Stimulated activated CD8-positive, alpha-beta memory T cell treated with anti-CD3 and anti-CD28 coated beads, Interleukin-12 subunit alpha, Interleukin-12 subunit beta, amount 100 ng/mL, for 4 hours (primary cell): Measurements from ENCODE around the gene C19orf85.
A peak's percentile ranks its signal among the peaks of the same experiment; 100 is the strongest.

Experiments
- DNase-seq: peaks from one replicate; pipeline ENCODE4 v3.0.0-alpha.2; 2020; ENCODE audit warnings: low read depth

The C19orf85 gene

DNA sequence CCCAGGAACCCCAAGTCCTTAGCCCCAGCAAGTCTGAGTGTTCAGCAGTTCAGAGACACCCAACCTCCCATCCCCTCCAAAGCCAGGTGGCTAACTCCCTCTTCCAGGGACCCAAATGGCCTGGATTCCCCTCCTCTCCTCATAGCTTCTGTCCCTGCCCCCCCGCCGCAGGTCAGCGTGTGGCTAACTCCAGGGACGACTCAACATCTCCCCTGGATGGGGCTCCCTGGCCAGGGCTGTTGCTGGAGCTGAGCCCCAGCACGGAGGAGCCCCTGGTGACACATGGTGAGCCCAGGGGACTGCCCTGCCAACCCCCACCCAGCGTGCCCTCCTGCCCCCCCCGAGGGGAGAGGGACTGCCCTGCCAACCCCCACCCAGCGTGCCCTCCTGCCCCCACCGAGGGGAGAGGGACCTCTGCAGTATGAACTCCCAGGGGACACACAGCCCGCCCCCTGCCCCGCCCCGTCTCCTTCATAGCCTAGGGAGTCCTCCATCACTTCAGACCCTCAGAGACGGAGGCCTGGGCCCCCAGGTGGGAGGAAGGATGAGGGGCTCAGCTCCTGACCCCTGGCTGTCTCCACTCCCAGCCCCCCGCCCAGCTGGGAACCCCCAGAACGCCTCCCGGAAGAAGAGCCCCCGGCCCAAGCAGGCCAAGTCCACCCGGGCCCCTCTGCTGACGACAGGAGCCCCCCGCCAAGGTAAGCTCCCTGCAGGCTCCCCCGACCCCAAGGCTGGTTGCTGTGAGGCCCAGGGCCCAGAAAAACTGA is 25.3 kb upstream of the C19orf85 start:
- no peak for DNase-seq

DNA sequence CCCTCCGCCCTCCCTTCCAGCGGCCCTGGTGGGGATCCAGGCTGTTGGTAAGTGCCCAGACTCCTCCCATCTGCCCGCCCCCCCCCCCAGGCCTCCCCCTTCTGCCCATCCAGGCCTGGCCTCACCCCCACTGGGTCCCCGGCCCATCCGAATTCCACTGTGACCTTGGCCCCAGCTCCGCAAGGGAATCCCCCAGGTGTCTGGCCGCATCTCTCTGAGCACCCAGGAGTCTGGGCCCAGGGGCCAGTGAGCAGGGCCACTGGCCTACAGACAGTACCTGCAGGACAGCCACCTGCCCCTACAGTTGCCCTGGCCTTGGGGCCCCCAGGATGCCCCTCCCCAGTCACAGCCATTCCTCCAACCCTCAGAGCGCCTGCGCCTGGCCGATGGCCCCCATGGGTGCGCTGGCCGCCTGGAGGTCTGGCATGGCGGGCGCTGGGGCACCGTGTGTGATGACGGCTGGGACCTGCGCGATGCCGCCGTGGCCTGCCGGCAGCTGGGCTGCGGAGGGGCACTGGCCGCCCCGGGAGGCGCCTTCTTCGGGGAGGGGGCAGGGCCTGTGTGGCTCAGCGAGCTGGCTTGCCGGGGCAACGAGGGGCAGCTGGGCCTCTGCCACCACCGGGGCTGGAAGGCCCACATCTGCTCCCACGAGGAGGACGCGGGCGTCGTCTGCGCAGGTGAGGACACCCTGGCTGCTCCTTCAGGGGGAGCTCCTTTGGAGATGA is 24.6 kb upstream of the C19orf85 start:
- DNase-seq = no peak

DNA sequence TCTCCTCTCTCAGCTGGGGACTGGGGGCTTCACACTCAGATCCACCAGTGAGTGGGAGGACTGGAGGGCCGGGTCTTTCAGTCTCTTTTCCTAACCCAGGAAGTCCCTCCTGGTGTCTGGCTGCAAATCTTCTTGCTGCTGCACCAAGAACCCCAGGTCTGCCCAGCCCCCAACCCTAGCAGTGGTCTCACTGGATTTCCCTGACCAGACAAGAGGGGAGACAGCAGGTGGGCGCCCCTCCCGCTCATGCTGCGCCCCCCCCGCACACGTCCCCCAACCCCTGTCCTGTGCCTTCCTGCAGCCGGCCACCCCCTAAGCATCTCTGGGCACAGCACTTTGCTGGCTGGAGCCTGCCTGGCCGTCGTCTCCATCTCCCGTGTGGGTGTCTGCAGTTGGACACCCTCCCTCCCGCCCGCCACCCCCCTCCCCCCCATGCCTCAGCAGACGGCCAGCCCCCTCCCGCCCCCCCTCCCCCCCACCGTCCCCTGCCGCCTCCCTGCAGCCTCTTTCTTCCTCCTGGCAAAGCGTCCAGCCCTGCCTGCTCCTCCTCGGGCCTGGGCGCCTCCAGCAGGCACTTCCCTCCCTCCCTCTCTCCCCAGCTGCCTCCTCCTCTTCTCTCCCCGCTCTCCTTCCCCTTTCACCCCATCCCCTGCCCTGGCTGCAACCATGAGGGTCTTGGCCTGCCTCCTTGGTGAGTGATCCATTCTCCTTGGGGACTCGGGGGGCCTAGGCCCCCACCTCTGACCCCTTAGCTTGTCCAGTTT is 23.6 kb upstream of the C19orf85 start, which contains the start of gene SSC5D:
SSC5D (plus strand) TSS at position 513 of the 764 bp plus-strand sequence; CDS start at position 667, 154 bp downstream.
- DNase-seq = no peak

DNA sequence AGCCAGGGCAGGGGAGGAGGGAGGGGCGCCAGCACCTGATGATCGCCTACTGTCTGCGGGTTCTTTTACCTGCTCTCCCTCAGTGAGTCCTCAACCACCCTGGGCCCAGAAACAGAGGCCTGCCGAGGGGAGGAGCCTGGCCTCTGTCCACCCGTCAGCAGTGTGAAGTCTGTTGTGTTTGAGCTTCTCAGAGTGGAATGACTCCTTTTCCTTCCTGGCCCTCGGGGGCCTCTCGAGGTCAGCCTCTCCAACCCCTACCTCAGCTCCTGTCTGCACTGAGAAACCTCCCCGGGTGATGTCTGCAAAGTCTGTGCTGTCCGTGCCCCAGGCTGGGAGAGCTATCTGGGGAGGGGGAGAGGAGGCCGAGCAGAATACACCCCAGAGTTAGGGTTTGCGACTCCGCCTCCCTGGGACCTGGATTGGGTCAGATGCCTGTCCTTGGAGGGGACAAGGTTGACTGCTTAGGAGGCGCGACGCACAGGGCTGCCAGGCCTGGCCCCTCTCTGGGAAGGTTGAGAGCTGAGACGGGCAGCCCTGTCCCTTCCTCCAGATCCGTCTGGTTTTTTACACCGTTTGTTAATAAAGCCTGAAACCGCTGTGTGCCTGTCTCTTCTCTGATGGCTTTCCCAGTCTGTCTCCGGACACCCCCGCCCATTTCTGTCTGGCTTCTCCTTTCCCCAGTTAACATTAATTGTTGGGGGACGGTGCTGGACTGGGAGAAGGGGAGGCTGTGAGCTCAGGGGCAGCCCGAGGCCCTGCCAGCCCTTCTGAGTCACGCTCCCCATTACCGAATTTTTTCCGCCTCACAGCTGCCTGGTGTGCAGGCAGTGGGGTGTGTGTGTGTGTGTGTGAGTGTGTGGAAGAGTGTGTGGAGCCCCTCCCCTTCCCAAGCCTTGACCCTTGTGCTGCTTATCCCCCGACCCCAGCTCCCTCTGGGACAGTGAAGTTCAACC is 22.7 kb upstream of the C19orf85 start:
- no peak for DNase-seq

DNA sequence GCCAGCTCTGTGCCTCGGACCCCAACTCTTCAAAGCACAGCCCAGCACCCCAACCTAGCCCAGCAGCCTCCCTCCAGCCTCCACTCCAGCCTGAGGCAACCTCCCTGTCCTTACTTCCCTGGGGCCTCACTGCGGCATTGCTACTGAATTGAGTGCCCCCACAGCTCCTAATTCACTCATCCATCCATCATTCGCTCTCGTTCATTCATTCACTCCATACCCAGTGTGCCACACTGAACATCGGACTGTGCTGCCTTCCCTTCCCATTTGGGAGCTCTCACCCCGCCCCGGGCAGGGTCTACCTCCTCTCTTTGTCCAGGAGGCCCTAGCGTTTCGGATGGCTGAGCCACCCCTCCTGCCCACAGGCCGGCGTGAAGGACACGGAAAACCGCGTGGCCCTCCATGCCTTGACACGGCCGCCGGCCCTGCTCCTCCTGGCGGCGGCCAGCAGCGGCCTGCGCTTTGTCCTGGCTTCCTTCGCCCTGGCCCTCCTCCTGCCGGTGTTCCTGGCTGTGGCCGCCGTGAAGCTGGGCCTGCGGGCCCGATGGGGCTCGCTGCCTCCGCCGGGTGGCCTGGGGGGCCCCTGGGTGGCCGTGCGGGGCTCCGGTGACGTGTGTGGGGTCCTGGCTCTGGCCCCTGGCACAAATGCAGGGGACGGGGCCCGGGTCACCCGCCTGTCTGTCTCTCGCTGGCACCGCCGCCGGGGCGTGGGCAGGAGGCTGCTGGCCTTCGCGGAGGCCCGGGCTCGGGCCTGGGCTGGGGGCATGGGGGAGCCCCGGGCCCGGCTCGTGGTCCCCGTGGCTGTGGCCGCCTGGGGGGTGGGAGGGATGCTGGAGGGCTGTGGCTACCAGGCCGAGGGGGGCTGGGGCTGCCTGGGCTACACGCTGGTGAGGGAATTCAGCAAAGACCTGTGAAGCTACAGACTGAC is 21.8 kb upstream of the C19orf85 start:
- DNase-seq = no peak

DNA sequence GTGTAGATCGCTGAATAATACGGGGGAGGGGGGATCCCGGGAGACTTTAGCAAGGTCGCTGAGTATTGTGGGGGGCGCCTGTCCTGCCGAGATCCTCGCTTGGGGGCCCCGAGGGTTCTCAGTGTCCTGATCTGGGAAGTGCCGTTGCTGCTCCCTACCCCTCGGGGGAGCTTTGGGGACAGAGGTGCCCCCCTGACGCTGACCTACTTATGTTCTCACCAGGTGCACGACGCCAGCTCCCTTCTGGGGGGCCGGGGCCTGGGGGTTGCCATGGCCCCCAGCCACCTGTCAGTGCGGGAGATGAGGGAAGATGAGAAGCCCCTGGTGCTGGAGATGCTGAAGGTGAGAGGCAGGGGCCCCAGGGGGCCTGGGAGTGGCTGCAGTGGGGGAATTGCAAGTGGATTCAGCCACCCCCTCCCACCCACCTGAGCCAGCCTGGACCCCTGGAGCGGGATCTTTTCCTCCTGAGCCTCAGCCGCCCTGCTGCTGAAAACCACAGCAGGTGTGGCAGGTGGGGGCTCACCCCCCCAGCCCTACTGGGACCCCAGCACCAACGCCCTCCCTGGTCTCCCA is 21.0 kb upstream of the C19orf85 start:
- no peak for DNase-seq

DNA sequence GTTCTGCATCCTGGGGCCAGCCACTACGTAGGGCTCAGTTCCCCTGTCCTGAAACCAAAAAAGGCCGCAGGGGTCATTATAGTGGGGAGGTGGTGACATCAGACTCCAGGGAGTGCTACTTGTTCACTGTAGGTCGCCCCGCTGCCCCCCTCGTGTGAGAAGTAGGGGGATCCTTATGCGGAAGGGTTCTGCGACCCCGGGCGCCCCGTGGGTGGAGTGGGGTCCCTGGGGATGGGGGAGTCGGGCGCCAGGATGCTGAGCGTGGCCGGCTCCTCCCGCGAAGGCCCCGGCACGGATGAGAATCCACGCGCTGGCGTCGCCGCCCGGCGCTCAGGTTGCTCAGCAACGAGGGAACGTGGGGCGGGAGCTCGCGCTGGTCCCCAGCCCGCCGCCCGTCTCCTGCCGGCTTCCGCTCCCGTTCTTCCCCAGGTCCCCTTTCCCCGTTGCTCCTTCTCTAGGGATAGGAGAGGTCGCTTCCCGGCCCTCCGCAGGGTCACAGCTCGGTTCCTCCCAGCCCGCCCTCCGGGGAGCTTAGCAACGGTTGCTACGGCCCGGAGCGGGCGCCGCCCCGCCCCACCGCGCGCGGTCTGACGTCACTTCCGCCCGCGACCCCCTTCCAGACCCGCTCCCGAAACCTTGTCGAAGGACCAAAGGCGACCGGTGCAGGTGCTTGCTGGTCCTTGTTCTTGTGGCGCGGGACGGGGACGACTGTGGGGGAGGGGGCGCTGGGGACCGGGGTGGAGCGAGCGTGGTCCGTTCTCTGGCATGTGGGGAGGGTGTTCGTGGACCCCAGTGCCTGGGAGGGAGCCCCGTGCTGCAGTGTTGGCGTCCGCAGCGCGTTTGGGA is 20.3 kb upstream of the C19orf85 start, which contains the start of gene NAT14:
NAT14 (plus strand) TSS at position 596 of the 846 bp plus-strand sequence. CDS start 521 bp downstream, outside the sequence.
- peak; percentile 55 for DNase-seq

DNA sequence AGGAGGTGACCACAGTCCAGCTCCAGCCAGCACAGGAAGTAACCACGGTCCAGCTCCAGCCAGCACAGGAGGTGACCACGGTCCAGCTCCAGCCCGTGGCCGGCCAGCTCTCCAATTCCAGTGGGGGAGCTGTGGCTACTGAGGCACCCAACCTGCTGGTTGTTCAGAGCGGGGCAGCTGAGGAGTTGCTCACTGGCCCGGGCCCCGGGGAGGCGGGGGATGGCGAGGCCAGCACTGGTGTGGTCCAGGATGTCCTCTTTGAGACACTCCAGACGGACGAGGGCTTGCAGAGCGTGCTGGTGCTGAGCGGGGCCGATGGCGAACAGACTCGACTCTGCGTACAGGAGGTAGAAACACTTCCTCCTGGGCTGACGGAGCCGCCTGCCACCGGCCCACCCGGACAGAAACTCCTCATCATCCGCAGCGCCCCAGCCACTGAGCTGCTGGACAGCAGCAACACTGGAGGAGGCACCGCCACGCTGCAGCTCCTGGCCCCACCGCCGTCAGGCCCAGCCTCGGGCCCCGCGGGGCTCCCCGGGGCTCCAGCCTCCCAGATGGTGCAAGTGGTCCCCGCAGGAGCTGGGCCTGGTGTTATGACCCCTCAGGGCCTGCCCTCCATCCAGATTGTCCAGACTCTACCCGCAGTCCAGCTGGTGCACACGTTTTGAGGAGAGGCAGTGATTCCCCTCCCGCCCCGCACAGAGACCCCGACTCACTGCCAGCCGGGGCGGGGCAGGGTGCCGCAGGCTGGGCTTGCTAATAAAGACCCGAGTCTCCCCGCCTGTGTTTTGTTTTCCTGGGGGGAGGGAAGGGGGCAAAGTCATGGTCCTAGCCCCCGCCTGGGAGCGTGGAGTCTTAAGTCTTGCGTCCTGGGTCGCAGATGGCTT is 19.4 kb upstream of the C19orf85 start:
- DNase-seq = no peak

DNA sequence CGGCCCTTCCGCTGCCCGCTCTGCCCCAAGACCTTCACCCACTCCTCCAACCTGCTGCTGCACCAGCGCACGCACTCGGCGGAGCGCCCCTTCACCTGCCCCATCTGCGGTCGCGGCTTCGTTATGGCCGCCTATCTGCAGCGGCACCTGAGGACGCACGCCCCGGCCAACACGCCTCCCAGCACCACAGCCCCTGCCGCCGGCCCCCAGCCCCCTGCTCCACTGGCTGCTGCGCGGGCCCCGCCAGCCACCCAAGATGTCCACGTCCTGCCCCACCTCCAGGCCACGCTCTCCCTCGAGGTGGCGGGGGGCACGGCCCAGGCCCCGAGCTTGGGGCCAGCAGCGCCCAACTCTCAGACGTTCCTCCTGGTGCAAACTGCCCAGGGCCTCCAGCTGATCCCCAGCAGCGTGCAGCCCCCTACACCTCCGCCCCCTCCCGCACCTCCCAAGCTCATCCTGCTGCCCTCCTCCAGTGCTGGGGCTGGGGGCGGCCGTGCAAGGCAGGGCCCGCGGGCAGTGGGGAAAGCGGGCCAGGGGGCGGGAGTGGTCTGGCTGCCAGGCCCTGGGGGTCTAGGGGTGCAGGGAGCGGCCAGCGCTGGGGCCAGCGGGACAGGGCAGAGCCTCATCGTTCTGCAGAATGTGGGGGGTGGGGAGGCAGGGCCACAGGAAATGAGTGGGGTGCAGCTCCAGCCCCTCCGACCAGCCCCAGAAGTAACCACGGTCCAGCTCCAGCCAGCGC is 18.6 kb upstream of the C19orf85 start:
- no peak for DNase-seq

DNA sequence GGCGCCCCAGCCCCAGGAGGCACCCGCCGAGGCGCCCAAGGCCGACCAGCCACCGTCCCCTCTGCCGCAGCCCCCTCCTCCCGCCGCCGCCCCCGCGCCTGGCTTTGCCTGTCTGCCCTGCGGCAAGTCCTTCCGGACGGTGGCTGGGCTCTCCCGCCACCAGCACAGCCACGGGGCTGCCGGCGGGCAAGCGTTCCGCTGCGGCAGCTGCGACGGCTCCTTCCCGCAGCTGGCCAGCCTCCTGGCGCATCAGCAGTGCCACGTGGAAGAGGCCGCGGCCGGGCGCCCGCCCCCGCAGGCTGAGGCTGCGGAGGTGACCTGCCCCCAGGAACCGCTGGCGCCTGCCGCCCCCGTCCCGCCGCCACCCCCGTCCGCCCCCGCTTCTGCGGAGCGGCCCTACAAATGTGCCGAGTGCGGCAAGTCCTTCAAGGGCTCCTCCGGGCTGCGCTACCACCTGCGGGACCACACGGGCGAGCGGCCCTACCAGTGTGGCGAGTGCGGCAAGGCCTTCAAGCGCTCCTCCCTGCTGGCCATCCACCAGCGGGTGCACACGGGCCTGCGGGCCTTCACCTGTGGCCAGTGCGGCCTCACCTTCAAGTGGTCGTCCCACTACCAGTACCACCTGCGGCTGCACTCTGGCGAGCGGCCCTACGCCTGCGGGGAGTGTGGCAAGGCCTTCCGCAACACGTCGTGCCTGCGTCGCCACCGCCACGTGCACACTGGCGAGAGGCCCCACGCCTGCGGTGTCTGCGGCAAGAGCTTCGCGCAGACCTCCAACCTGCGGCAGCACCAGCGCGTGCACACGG is 17.8 kb upstream of the C19orf85 start:
- no peak for DNase-seq

DNA sequence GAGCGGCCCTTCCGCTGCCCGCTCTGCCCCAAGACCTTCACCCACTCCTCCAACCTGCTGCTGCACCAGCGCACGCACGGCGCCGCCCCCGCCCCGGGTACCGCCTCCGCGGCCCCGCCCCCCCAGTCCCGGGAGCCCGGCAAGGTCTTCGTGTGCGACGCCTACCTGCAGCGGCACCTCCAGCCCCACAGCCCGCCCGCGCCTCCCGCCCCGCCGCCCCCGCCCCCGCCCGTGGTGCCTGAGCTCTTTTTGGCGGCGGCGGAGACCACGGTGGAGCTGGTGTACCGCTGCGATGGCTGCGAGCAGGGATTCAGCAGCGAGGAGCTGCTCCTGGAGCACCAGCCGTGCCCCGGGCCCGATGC is 17.2 kb upstream of the C19orf85 start:
- no peak for DNase-seq

DNA sequence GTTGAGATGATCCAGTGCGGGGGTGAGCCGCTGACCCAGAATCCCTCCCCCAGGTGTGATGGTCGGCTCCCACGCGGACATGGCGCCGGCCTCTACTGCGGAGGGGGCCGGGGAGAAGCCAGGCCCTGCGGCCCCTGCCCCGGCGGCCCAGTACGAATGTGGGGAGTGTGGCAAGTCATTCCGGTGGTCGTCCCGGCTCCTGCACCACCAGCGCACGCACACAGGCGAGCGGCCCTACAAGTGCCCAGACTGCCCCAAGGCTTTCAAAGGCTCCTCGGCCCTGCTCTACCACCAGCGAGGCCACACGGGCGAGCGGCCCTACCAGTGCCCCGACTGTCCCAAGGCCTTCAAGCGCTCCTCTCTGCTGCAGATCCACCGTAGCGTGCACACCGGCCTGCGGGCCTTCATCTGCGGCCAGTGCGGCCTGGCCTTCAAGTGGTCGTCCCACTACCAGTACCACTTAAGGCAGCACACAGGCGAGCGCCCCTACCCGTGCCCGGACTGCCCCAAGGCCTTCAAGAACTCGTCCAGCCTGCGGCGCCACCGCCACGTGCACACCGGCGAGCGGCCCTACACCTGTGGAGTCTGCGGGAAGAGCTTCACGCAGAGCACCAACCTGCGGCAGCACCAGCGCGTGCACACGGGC is 16.7 kb upstream of the C19orf85 start:
- no peak for DNase-seq

DNA sequence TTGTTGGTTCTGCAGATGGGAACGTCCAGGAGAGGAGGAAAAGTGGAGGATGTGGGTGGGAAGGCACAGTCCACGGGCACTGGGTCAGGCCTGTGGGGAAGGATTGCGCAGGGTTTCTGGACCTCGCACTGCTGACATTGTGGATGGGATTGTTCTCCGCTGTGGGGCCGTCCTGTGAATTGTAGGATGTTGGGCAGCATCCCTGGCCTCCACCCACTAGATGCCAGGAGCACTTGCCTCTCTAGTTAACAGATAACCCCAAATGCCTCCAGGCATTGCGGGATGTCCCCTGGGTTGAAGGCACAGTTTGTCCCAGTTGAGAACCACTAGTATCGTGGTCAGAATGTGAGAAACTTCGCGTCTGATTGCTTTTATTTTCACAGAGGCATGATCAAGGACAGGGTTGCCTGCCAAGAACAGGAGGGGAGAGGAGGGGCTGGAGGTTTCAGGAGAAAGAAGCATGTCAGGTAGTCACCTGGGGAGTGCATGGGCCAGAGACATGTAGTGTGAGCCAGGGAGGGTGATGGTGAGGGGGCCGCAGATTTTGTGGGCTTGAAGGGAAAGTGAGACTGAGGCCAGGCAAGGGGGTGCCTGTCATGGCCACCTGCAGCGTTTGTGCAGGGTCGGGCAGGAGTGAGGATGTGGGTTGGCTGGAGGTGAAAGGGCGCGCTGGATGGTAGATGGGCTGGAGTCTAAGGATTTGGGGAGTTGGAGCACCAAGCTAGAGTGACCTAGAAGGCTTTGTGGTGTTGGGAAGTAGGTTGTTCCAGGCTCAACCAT is 15.1 kb upstream of the C19orf85 start:
- DNase-seq = no peak

DNA sequence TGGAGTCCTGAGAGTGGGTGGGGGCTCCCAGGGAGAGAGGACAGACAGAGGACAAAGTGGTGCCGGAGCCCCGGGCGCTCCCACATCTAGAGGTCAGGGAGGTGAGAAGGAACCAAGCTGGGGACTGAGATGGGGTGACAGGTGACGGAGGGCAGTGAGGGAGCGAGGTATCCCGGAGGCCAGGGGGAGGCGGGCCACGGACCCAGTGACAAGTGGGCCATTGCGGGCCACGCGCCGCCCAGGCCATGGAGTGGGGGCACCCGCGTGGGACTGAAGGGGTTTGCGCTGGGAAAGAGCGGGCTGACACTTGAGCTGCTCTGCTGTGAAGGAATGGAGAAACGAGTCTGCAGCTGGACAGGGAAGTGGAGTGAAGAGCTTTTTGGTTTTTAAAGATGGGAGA is 14.5 kb upstream of the C19orf85 start:
- no peak for DNase-seq

DNA sequence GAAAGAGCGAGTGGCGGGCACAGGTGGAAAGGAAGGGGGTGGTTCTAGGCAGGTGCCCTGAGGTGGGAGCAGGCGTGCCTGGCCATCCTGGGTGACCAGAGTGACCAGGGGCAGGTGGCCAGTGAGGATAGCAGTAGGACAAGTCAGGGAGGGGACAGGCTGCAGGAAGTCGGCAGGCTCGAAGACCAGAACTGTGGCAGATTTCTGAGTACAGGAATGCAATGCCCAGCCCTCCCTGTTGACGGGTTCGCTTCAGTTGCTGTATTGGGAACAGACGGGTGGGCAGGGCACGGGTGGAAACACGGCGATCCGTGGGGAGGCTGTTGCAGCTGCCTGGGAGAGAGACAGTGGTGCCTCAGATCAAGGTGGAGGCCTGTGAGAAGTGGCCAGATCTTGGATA is 13.8 kb upstream of the C19orf85 start:
- DNase-seq = no peak
